ENCODE measurements around the gene DFFA. TPM values are rescaled to one million over a fixed set of nuclear protein-coding genes. Genes with fewer than 3 reads are reported as not detected.

Gene DFFA
- total RNA-seq, 4 donors from 2014 or later, result 7.5 to 31.6 (median 17.1) TPM

DNA sequence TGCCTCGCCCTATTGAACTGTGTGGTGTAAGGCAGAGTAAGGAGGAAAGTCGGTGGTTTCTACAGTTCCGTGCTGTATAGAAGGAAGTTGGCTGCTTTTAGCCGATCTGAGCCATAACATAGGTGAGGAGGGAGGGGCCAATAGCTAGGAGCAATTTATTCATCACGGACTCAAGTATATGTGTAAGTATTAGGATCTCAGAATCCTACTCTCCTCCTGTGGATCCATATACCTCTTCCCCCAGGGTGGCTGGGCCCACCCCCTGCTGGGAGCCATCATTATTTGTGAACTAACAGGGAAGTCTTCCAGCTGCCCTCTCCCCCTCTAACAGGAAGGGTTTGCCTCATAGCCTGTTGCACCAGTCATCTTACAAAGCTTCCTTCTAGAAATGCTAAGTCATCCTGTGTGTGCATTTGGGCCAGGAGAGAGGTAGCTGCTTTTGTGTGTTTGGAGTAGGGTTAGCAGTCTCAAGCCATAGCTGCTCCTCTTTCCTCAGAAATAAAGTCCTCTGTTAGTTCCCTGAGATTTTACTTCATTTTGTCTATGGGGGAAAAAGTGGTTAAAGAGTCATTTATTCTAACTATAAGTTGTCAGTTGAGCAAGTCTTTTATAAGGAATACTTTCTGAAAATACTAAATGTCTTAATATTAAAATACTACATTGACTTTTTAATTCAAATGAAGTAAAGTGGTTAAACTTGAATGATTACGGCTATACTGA, 57.0 kb downstream of the DFFA start:
- no peaks in the 10 kb centered on the region for H3K9me3 ChIP-seq
- intact Hi-C loops (cut with DNase I; ENCODE audit: low total_unique reads), result no loop called here
- no peaks in the 10 kb centered on the region for H3K4me1 ChIP-seq
- in situ Hi-C loops (cut with MboI; ENCODE audit: low pct_ligation_motif_present in 1 of 4, low pct_unique_long_range_greater_than_20kb in 1 of 4, low sequenced_read_pairs in 3 of 4), result no loop called here
- 50 to 72% methylated on average over 5 to 6 of the region's 6 CpGs for WGBS, 2 donors (ENCODE audit: low coverage in 1 of 2)
- H3K4me3 ChIP-seq, result no peak overlapping the region
- peak overlapping the region; percentile 25 to 56 (median 51) for H3K27ac ChIP-seq
- peak; percentile 15 for DNase-seq
- TF ChIP-seq, protein P1, sequence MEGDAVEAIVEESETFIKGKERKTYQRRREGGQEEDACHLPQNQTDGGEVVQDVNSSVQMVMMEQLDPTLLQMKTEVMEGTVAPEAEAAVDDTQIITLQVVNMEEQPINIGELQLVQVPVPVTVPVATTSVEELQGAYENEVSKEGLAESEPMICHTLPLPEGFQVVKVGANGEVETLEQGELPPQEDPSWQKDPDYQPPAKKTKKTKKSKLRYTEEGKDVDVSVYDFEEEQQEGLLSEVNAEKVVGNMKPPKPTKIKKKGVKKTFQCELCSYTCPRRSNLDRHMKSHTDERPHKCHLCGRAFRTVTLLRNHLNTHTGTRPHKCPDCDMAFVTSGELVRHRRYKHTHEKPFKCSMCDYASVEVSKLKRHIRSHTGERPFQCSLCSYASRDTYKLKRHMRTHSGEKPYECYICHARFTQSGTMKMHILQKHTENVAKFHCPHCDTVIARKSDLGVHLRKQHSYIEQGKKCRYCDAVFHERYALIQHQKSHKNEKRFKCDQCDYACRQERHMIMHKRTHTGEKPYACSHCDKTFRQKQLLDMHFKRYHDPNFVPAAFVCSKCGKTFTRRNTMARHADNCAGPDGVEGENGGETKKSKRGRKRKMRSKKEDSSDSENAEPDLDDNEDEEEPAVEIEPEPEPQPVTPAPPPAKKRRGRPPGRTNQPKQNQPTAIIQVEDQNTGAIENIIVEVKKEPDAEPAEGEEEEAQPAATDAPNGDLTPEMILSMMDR (IDR thresholded peaks at IDR 0.05), result no peak
- TF ChIP-seq POLR2A (IDR thresholded peaks at IDR 0.05) (no peak), POLR2AphosphoS5 (IDR thresholded peaks at IDR 0.05) (peak in 1 of 3 donors; percentile 12), EP300 (IDR thresholded peaks at IDR 0.05; ENCODE audit: low read depth) (no peak)
- no peaks in the 10 kb centered on the region for H3K27me3 ChIP-seq
- peaks cover 0 to 60% (median 31%) of the 10 kb centered on the region in 4 donors for H3K36me3 ChIP-seq

DNA sequence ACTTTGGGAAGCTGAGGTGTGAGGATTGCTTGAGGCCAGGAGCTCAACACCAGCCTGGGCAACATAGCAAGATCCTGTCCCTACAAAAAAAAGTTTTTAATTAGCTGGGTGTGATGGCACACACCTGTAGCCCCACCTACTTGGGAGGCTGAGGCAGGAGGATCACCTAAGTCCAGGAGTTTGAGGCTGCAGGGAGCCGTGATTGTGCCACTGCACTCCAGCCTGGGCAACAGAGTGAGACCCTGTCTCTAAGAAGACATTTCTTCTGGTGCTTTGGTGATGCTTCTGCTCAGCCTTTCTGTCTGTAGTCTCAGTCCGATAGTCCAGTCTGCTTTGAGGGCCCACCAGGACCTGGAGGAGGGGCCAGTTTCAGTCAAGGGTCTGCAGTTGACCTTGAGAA, 65.1 kb downstream of the DFFA start:
- no peaks in the 10 kb centered on the region for H3K9me3 ChIP-seq
- no peak for DNase-seq
- H3K4me3 ChIP-seq, result no peak overlapping the region
- no peaks in the 10 kb centered on the region for H3K27me3 ChIP-seq
- intact Hi-C loops (cut with DNase I; ENCODE audit: low total_unique reads), result no loop called here
- H3K27ac ChIP-seq, result no peak overlapping the region
- H3K4me1 ChIP-seq, result no peaks in the 10 kb centered on the region
- in situ Hi-C loops (cut with MboI; ENCODE audit: low pct_ligation_motif_present in 1 of 4, low pct_unique_long_range_greater_than_20kb in 1 of 4, low sequenced_read_pairs in 3 of 4), result no loop called here
- 92 to 95% methylated on average over 2 of the region's 2 CpGs for WGBS, 2 donors (ENCODE audit: low coverage in 1 of 2)
- peaks cover 0 to 80% (median 33%) of the 10 kb centered on the region in 4 donors for H3K36me3 ChIP-seq
- TF ChIP-seq POLR2AphosphoS5 (IDR thresholded peaks at IDR 0.05), result no peak
- TF ChIP-seq EP300 (IDR thresholded peaks at IDR 0.05; ENCODE audit: low read depth), result no peak
- TF ChIP-seq POLR2A (IDR thresholded peaks at IDR 0.05), result no peak
- TF ChIP-seq, protein P1 (IDR thresholded peaks at IDR 0.05), result no peak

Other genes starting within 250 kb of the DFFA start
- gene PGD, start 73.5 kb downstream of the DFFA start, total RNA-seq, result 10 to 100 TPM; 15.7 to 73.0 (median 66.1) TPM
- gene CENPS, start 42.1 kb downstream of the DFFA start, total RNA-seq, result 1 to 10 TPM in 2 of 4 donors, not detected in 2; 6.8 to 8.2 TPM
- 1 to 10 TPM in 3 of 4 donors, not detected in 1; 1.1 to 6.4 (median 2.6) TPM for gene CORT, start 22.5 kb downstream of the DFFA start, total RNA-seq
- gene PEX14, start 2.4 kb upstream of the DFFA start, total RNA-seq, result 10 to 100 TPM in 3 of 4 donors, 1 to 10 TPM in 1; 2.4 to 16.5 (median 12.6) TPM